HG03135 (cell line): ENCODE measurements around the gene EXOC3.
A peak's percentile ranks its signal among the peaks of the same experiment; 100 is the strongest.
"Not testable (repeated sequence)": the region's sequence is repeated elsewhere in the genome, so short reads cannot be mapped to it uniquely, and the experiment has no call there.

ENCODE experiments used
- ATAC-seq: cut with Tn5 transposase; IDR thresholded peaks from one replicate; pipeline ENCODE4 v1.9.1; 2021; ENCODE audit warnings: mild to moderate bottlenecking, moderate library complexity; ENCODE audit not compliant: unreplicated experiment

The EXOC3 gene

DNA sequence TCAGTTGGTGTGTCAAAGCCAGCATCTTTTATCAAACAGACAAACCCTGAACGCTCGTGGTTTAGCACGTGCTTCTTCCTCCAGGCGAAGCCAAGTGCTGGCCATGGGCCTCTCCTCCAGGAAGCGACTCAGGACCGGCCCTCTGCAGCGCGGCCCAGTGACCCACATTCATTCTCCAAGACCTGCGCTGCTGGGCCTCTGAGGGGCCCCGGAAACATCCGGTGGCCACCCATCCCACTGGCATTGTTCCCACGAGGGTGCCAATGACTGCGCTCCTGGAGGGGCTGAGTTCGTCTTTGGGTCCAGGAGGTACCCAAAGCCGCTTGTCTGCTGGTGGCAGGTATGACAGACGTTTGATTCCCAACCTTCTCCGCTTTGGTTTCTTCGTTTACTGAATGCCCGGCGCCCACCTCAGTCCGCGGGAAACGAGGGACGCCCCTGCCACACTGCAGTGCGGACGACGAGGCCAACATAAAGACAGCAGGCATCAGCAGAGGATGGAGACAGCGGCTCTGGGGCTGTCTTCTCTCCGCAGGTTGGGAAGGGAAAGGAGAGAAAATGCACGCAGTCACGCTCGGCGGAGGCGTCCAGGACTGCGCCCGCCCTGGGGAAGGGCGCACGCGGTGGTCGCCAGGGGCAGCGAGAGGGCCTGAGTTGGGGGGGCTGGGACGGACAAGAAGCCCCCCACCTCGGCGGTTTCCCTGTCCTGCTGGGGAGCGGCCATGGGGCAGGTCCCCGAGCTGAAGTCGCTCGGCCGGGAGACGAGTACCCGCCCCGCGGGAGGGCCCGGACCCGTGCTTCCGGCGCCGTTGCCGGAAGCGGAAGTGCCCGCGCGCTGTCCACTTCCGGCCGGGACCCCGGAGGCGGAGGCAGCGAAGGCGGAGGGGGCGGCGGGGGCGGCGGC is at the start of gene EXOC3:
Gene EXOC3, plus strand, starts transcription at position 842 of the 904 bp plus-strand sequence. CDS start 3,030 bp downstream, outside the sequence.
- peak; percentile 83 for ATAC-seq

DNA sequence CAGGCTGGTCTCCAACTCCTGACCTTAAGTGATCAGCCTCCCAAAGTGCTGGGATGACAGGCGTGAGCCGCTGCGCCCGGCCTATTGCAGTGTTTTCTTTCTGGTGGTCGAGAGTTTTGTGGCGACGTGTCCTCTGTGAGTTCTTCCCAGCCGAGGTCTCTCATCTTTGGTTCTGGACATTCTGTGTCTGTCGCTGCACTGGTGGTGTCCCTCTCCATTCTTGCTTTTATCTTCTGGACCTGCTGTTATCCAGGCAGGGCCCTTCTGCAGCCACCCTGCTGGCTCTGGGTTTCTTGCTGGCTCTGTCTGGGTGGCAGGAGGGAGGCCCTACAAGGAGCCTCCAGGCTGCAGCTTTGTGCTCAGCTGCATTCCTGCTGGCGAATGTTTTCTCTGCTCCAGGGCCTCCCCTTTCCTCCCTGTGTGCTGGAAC is 49.1 kb upstream of the EXOC3 start:
- no peak for ATAC-seq

- no peak for ATAC-seq
Observed at GRCh38 chr5:394671-395155, 48.3 kb upstream of the EXOC3 start.

GRCh38 chr5:395156-395920 is 47.6 kb upstream of the EXOC3 start:
- no peak for ATAC-seq

GRCh38 chr5:395921-396530 is 47.0 kb upstream of the EXOC3 start:
- ATAC-seq = no peak

- no peak for ATAC-seq
Observed at GRCh38 chr5:396531-396961, 46.4 kb upstream of the EXOC3 start.

DNA sequence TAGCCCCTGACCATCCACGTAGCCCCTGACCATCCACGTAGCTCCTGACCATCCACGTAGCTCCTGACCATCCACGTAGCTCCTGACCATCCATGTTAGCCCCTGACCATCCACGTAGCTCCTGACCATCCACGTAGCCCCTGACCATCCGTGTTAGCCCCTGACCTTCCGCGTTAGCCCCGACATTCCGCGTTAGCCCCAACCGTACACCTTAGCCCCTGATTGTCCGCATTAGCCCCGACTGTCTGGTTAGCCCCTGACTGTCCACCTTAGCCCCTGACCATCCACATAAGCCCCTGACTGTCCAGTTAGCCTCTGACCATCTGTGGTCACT is 44.9 kb upstream of the EXOC3 start:
- ATAC-seq = not testable (repeated sequence)

- no peak for ATAC-seq
Observed at GRCh38 chr5:398475-399295, 44.3 kb upstream of the EXOC3 start.

DNA sequence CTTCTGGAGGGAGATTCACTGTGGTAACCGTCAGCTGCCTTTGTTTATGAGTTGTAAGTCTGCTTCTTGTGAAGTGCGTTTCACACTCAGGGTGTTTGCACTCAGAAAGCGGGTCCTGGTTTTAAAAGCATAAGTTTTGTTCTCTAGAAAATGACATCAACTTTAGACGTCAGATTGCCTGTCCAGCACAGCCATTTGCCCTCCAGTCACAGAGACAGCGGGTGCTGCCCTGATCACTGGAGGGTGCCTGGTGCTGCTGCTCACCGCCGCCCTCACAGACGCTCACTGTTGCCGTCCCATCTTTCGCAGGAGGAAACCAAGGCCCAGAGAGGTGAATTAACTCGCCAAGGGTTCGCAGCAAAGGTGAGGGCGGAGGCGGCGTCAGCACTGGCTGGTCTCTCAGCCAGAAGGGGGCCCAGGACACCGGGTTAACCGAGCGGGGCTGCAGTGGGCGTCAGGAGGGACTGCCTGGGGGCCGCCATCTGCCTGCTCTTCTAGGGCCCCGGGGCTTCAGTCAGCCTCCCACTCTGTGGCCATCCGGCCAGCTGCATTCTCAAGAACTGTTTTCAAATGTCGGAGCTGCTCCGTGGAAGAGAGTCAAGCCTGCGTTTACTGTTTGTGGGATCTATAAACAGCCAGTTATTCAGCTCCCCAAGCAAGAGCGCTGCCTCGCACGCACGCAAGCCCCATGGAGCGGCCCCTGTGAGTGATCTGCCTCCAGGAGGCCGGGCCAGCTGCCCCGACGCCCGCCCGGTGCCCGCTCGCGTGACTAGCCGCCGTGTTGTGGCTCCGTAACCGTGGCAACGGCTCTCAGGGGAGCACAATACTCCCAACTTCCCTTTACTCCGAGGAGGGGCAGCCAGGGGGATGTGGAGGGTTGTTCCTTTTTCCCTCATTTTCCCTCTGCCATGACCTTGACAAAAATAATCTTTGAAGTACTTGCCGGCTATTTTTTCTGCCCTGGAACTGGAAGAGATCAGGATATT is 43.4 kb upstream of the EXOC3 start:
- peak; percentile 78 for ATAC-seq

DNA sequence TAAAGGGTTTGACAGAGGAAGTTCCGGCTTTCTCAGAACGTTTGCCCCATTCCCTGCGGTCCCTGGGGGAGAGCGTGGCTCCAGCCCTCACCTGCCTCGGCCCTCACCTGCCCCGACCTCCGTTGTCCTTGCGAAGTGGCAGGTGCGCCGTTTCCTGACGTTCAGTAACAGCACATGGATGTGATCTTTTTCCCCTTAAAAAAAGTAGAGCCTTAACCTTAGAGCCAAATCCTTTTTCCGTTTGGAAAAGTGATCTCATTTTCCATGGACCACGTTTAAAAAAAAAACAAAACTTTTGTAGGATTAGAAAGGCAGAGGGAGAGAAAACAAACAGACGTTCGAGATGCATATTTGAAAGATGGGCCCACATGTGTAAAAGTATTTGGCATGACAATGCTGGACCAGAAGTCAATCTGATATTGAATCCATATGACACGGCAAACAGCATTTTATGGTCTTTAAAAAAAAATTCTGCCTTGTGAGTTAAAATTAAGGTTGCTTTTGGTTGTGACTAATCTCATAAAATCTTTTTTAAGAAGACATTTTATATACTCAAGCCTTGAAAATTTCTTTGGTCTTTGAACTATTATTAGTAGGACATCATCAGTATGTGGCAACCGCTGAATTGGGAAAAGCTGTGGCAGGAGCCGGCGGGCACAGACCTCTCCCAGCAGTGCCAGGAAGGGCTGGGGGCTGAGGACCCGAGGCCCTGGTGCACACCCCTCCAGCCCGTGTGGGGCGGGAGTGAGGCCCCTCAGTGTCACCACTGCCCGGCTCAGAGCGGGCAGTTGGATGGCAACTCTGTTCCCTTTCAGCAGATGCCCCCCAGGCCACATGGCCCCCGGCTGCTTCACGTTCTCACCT is 42.5 kb upstream of the EXOC3 start:
- peak; percentile 35 for ATAC-seq

DNA sequence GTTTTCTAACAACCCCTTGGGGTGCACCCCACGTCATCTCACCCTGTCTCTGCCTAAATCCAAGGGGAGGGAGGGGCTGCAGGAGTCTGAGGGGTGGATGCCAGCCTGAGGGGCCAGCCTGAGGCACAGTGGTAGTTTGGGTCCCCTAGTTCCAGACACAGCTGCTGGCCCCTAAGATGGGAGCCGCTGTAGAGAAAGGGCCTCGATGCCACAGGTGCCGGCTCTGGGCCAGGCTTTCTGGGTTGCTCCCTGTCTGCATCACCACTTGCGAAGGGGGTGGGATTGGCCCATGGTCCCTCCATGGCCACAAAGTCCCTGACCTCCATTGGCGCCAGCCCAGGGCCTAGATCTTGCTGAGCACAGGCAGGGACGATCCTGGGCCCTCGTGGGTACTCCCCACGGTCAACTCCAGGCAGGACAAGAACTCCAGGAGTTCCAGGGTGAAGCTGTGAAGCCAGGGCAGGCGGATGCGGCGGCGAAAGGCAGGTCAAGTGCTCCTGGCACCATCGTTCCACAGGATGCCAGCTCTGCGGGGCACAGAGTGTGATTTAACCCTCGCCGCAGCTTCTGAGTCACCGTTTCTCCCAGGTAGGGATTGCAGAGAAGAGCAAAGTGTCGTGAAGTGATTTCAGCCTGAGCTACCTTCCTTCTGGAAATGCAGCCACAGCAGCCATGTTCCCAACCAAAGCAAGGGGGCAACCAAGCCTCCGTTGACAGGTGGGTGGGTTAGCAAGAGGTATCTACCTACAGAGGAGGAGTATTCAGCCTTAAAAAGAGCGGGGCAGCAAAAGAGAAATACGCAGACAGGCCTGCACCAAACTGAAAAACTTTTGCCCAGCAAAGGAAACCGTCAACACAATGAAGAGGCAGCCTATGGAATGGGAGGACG is 41.6 kb upstream of the EXOC3 start:
- ATAC-seq = no peak

GRCh38 chr5:402219-402614 is 40.8 kb upstream of the EXOC3 start:
- ATAC-seq = not testable (repeated sequence)

GRCh38 chr5:402615-403359 is 40.2 kb upstream of the EXOC3 start:
- ATAC-seq = peak; percentile 39

DNA sequence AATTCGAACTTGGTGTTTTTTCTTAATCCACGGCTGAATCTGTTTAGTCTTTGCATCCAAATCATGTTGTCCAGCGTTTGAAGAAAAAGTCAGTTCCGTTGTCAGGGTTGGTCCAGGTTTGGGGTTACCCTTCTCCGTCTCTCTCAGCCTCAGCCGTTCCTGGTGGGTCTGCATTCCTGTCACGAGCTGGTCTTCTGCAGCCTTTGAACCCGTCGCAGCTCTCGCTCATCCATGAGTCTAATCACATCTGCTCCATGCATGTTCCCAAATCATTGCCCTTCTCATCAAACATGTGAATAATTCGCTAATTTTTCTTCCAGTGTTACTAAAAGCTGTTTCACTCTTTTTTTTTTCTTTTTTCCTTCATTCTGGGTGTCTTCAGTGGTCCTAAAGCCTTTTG is 39.0 kb upstream of the EXOC3 start:
- no peak for ATAC-seq

DNA sequence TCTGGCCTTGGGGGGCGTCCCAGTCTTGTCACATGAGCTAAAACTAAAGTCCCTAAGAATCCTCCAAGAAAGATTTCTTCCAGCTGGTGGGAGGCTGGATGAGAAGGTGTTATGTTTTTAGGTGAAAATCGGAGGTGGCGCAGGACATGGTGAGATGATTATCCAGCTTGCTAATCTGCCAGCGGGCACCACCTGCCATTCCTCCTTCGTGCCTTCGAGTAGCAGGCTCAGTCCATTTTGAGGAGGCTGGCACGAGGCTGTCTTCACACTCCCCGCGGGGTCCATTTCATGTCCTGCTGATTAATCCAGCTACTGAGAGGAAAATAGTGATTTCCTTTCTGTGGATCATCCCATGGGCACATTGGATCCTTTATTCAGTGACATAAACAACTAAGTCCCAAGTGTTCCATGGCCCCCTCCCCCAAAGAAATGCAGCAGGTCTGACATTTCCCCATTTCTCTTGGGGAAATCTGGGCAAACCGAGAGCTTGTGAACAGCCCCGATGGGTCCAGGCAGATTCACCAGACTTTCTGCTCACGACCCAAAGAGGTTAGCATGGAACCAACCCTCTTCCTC is 38.2 kb upstream of the EXOC3 start:
- ATAC-seq = no peak

DNA sequence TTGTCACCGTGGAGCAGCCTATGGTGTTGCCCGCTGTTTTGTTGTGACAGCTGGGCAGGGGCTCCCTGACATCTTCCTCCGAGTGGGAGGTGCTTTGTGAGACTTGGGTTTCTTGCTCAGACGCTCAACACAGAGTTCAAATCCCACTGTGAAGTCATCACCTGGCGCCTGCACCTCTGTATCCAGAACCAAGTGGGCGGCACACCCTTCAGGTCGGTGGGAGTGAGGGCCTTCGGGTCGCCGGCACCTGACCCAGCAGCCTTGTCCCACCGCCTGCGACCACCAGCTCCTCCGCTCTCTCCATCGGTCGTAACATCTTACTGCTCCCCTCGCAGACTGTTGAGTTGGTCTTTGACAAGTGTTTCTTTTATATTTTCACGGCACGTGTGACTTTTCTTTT is 37.6 kb upstream of the EXOC3 start:
- ATAC-seq = no peak
